ENCODE data around the gene UQCC2.

The UQCC2 gene

GRCh38 chr6:33686981-33687975 lies 24.2 kb downstream of the UQCC2 start:
- no peak for DNase-seq

DNA sequence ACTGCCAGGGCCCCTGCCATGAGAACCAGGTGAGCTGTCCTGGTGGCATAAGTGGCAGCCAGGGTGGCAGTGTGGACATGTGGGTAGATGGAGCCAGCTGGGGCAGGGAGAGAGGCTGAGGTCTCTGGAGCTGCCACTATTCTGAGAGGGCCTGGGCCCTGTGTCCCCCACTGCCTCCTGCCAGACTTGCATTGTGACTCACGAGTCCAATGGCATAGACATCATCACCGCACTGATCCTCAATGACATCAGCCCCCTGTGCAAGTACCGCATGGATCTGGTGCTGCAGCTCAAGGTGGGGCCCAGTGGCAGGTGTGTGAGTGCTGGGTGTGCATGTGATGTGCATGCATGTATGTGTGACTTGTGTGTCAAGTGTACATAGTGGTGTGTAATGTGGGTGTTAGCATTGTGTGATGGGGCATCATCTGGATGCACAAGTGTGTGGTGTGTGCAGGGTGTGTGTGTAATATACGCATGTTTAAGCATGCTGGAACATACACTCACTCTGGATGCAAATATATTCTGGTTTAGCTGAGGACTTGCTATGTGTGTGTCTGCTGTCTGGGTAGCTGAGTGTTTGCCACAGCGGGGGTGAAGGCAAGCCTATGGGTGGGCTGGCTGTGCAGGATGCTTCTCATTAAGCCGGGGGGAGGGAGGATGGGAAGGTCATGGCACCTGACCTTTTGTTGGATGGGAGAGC lies 25.1 kb downstream of the UQCC2 start:
- no peak for DNase-seq

- no peak for DNase-seq
Measured at GRCh38 chr6:33685411-33686224, 25.9 kb downstream of the UQCC2 start.

- DNase-seq, result no peak
Measured at GRCh38 chr6:33684983-33685382, 26.5 kb downstream of the UQCC2 start.

DNA sequence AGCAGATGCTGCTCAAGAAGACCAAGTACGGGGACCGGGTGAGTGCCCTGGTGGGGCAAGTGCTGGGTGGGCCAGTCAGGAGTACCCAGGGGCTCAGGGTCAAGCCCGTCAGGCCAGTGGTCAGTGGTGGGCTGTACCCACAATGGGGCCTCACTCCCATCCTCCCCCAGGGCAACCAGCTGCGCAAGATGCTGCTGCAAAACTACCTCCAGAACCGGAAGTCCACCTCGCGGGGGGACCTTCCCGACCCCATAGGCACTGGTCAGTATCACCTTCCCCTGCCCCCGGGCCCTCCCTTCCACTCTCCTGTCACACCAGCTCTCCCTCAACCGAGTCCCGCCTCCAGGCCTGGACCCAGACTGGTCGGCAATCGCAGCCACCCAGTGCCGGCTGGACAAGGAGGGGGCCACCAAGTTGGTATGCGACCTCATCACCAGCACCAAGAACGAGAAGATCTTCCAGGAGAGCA lies 27.0 kb downstream of the UQCC2 start:
- DNase-seq, result no peak

DNA sequence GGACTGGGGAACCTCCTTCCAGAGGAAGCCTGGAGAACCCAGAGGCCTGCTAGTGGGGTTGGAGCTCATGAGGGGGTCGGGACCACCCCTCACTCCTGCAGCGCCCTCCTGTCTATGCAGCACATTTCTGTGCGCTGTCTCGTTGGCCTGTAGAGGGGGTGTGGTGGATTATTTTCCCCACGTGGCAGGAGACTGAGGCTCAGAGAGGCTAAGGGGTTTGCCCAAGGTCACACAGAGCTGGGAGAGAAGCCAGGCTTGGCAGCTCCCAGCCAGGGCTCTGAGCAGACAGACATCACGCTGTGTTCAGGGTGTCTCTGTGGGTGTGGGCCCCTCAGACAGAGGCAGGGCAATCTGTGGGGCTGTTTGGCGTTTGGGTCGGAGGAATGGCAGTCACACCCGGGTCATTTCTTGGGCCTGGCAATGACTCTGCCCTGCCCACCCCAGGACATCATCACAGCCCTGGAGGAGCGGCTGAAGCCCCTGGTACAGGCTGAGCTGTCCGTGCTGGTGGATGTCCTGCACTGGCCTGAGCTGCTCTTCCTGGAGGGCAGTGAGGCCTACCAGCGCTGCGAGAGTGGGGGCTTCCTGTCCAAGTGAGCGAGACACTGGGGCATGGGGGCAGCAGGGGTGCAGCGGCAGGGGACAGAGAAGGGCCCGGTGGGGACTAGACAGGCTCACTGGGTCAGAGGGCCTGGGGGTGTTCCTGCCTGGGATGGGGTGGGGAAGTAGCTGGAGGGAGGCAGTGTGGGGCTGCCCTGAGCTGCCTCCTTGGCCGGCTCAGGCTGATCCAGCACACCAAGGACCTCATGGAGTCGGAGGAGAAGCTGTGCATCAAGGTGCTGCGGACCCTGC lies 27.7 kb downstream of the UQCC2 start:
- DNase-seq, result no peak

DNA sequence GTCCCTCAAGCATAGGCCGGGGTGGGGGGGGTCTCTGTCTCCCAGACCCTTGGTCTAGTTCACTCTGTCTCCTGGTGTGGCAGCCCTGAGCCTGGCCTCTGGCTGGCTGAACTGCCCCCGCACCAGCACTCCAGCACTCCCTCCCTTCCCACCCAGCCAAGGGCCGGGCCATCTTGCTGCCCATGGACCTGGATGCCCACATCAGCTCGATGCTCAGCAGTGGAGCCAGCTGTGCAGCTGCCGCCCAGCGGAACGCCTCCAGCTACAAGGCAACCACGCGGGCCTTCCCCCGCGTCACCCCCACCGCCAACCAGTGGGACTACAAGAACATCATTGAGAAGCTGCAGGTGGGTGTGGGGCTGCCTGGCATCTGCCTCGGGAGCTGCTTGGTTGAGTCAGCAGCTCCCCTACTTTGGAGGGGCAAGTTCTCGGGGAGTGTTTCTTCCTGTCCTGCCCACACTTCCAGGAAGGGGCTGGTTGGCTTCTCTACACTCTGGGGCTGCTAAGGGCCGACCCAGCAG lies 28.4 kb downstream of the UQCC2 start:
- DNase-seq, result no peak

DNA sequence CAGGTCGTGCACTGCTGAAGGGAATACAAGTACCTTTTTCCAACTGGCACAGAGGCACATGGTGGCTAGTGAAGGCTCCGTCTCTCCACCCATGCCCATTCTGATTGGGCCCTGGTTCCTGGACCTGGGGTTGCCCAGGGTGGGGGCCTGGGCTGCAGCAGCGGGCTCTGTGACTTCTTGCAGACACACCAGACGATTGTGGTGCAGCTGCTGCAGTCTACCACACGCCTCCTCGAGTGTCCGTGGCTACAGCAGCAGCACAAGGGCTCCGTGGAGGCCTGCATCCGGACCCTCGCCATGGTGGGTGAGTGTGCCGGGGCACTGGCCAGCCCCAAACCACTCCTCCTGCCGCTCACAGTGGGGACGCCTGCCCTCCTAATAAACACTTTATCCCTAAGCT lies 29.2 kb downstream of the UQCC2 start:
- no peak for DNase-seq

DNA sequence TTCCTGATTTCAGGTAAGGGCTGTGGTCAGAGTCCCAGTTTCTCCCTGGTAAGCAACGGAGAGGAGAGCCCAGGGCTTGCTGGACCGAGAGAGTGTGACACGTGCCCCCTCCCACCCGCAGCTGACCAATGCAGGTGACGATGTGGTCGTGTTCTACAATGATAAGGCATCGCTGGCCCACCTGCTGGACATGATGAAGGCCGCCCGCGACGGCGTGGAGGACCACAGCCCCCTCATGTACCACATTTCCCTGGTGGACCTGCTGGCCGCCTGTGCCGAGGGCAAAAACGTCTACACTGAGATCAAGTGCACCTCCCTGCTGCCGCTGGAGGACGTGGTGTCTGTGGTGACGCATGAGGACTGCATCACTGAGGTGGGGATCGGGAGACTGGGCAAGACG lies 31.7 kb downstream of the UQCC2 start:
- no peak for DNase-seq

DNA sequence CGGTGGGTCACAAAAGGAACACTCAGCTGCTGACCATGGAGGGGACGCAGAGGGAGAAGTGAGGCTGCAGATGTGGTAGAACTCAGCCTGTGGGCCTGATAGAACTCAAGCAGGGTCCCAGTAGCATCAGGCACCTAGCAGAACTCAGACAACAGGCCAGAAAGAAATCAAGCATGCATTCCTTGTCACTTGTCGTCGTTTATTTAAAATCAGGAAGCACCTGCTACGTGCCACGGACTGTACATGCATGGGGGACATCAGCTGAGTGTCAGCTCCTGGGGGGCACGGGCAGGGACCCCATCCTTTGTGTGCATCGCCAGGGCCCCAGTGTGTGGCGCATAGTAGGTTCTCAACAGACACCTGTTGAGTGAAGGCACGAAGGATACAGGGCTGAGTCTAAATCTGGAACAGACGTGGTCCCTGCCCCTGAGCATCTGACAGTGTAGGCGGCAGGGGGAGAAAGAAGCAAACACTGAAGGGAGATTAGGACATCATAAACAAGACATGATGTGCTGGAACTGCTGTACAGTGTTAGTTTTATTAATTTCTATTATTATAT lies 32.5 kb downstream of the UQCC2 start:
- no peak for DNase-seq

- DNase-seq, result no peak
Measured at GRCh38 chr6:33678233-33678931, 33.1 kb downstream of the UQCC2 start.

GRCh38 chr6:33677689-33678088 lies 33.8 kb downstream of the UQCC2 start:
- no peak for DNase-seq

DNA sequence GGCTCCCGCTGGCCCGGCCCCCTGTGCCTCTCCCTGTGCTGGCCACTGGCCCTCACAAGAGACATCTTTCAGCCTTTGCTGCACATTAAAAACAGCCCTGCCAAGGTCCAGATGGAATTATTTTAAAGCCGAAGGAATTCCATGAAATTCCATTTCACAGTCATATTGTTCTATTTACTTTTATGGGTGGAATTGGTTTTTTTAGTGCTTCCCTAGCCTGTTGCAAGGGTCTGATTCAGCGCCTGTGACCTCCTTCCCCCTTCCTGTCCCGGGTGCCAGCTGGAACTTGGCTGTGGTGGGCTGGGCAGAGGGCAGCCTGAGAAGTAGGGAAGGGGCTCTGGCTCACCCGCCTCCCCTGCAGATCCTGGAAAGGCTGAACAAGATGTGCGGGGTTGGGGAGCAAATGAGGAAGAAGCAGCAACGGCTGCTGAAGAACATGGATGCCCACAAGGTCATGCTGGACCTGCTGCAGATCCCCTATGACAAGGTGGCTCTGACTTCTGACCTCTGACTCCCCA lies 34.3 kb downstream of the UQCC2 start:
- no peak for DNase-seq

DNA sequence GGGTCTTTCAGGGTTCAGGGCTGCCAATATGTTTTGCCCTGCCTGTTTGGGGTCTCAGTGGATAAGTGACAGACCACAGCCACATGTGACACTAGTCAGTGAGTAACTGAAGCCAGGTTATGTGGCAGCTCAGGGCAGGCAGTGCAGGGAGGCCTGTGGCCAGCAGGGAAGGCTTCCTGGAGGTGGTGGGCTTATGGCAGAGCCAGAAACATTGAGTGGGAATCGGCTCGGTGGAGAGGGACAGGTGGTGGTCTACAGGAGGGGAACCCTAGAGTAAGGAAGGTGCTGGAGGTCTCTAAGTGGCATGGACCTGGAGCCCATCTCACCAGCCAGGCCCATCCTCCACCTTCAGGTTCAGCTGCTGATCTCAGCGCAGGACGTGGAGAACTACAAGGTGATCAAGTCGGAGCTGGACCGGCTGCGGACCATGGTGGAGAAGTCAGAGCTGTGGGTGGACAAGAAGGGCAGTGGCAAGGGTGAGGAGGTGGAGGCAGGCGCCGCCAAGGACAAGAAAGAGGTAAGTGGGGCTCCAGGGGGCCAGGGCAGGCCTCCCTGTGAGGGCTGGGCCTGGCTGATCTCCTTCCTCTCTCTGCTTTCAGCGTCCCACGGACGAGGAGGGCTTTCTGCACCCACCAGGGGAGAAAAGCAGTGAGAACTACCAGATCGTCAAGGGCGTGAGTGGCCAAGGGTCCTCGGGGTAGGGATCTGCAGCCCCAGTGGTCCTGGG lies 34.9 kb downstream of the UQCC2 start:
- no peak for DNase-seq

- no peak for DNase-seq
Measured at GRCh38 chr6:33675968-33676367, 35.5 kb downstream of the UQCC2 start.

DNA sequence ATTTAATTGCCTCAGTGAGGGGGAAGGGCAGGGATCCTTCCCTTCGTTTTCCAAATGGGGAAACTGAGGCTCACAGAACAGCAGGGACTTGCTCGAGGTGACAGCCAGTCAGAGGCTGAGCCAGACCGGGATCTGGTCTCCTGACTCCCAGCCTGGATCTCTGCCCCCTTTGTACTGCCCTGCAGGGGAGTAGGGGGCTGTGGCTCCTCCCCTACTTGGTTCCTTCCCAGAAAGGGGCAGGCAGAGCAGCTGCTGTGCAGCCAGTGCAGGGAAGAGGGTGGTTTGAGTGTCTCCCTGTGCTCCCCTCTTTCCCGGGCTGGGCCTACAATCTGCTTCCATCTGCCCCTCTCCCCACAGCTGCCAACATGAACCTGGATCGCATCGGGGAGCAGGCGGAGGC lies 37.6 kb downstream of the UQCC2 start:
- DNase-seq, result no peak

DNA sequence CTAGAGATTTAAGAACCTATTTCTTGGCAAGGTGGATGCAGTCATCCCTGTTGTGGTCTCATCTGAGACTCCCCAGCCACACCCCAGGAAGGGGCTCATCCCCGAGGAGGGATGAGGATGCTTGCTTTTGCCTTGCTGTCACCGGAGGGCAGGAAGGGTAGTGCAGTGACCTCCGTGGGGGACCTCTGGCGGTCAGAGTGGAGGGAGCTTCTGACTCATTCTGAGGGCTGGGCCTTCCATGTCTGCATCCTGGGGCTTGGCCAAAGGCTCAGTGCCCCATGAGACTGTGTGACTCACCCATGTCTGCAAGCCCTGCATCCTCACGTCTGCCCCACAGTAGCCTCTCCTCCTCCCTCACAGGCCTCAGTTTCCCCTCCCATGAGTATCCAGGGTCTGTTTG lies 38.7 kb downstream of the UQCC2 start:
- no peak for DNase-seq

- no peak for DNase-seq
Measured at GRCh38 chr6:33671744-33672072, 39.8 kb downstream of the UQCC2 start.

DNA sequence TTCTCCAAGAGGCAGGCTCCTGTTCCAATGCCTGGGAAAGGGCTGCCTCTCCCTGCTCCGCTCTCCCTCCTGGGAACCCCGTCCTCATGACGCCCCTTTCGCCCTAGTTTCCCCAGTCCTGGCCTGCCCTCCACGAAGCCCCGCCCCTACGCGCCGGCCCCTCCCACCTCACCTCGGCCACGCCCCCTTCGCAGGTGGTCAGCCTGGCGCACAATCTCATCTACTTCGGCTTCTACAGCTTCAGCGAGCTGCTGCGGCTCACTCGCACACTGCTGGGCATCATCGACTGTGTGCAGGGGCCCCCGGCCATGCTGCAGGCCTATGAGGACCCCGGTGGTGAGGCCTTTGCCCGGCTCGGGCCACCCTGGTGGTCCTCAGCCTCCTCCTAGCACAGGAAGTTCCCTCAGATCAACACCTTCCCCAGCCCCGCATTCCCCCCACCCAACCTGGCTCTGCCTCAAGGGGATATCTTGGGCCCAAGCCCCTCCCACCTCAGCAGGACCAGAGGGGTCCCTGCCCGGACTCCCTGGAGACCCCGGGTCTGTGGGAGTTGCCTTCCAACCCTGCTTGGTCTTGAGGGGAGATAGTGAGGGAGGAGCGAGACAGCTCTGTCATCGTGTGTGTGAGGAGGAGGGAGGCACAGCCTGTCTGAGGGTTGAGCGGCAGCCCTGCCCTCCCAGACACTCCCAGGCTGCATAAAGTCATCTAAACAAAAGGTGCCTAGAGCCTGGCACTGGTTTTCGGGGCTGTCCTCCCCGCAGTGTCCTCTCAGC lies 40.3 kb downstream of the UQCC2 start:
- DNase-seq, result no peak

Measured in NCI-H1436 (cell line).